Neutrophil (primary cell): ENCODE data around the gene TST.

ENCODE experiments used
- H3K27ac ChIP-seq: fragments of 200-600 bp; sonication (generic); 2 replicates; pipeline ENCODE4 v1.5.1; 2016; ENCODE audit warnings: mild to moderate bottlenecking, moderate library complexity
- H3K27me3 ChIP-seq: fragments of 200-600 bp; sonication (generic); 2 replicates; pipeline ENCODE4 v1.6.0; 2016; ENCODE audit warnings: mild to moderate bottlenecking
- H3K36me3 ChIP-seq: fragments of 200-600 bp; sonication (generic); 2 replicates; pipeline ENCODE4 v1.5.1; 2017
- H3K4me1 ChIP-seq, 2 experiments: fragments of 200-600 bp in 1 of 2; sonication (generic) in 1 of 2; 1 replicate in 1 of 2; 2 replicates in 1 of 2; pipeline versions ENCODE4 v1.5.1 to v1.6.1; 2013 to 2016; ENCODE audit warnings: low read depth in 1 of 2, low read length in 1 of 2, mild to moderate bottlenecking in 1 of 2, moderate library complexity in 1 of 2; ENCODE audit not compliant: control insufficient read depth in 1 of 2, insufficient read depth in 1 of 2
- H3K4me3 ChIP-seq, 2 experiments: fragments of 200-600 bp in 1 of 2; sonication (generic) in 1 of 2; 1 replicate in 1 of 2; 2 replicates in 1 of 2; pipeline ENCODE4 v1.5.1; 2013 to 2016; ENCODE audit warnings: low read depth in 1 of 2, low read length in 1 of 2, mild to moderate bottlenecking in 1 of 2, moderate library complexity in 1 of 2
- H3K9me3 ChIP-seq: fragments of 200-600 bp; sonication (generic); 2 replicates; pipeline ENCODE4 v1.5.1; 2016
- CTCF ChIP-seq: fragments of 200-600 bp; sonication (generic); IDR thresholded peaks from 2 replicates; pipeline ENCODE4 v1.5.1; 2016; ENCODE audit warnings: antibody characterized with exemption

TST gene

GRCh38 chr22:37008365-37008764, 10.9 kb downstream of the TST start:
- Histone ChIP-seq H3K27me3 (peaks cover 62% of the 10 kb centered on the region), H3K27ac (no peak overlapping the region), H3K4me3 (no peak overlapping the region), H3K4me1 (peaks cover 0 to 2% of the 10 kb centered on the region in 2 experiments), H3K36me3 (peaks cover 5% of the 10 kb centered on the region), H3K9me3 (no peaks in the 10 kb centered on the region)
- no peak for TF ChIP-seq CTCF

GRCh38 chr22:37007651-37008050, 11.6 kb downstream of the TST start:
- Histone ChIP-seq H3K4me3 (no peak overlapping the region), H3K27ac (no peak overlapping the region), H3K9me3 (no peaks in the 10 kb centered on the region), H3K27me3 (peaks cover 69% of the 10 kb centered on the region), H3K4me1 (no peaks in the 10 kb centered on the region), H3K36me3 (peaks cover 5% of the 10 kb centered on the region)
- TF ChIP-seq CTCF, result no peak

GRCh38 chr22:37002633-37003032, 16.6 kb downstream of the TST start:
- Histone ChIP-seq H3K27ac (no peak overlapping the region), H3K4me1 (no peaks in the 10 kb centered on the region), H3K9me3 (no peaks in the 10 kb centered on the region), H3K27me3 (peaks cover 57% of the 10 kb centered on the region), H3K4me3 (no peak overlapping the region), H3K36me3 (no peaks in the 10 kb centered on the region)
- TF ChIP-seq CTCF, result no peak

- no peaks in the 10 kb centered on the region for H3K36me3 ChIP-seq
- no peak overlapping the region for H3K4me3 ChIP-seq
- no peak for TF ChIP-seq CTCF
- no peaks in the 10 kb centered on the region for H3K4me1 ChIP-seq
- peaks cover 53% of the 10 kb centered on the region for H3K27me3 ChIP-seq
- no peak overlapping the region for H3K27ac ChIP-seq
- no peaks in the 10 kb centered on the region for H3K9me3 ChIP-seq
These were observed 17.4 kb downstream of the TST start for GRCh38 chr22:37001826-37002225.

DNA sequence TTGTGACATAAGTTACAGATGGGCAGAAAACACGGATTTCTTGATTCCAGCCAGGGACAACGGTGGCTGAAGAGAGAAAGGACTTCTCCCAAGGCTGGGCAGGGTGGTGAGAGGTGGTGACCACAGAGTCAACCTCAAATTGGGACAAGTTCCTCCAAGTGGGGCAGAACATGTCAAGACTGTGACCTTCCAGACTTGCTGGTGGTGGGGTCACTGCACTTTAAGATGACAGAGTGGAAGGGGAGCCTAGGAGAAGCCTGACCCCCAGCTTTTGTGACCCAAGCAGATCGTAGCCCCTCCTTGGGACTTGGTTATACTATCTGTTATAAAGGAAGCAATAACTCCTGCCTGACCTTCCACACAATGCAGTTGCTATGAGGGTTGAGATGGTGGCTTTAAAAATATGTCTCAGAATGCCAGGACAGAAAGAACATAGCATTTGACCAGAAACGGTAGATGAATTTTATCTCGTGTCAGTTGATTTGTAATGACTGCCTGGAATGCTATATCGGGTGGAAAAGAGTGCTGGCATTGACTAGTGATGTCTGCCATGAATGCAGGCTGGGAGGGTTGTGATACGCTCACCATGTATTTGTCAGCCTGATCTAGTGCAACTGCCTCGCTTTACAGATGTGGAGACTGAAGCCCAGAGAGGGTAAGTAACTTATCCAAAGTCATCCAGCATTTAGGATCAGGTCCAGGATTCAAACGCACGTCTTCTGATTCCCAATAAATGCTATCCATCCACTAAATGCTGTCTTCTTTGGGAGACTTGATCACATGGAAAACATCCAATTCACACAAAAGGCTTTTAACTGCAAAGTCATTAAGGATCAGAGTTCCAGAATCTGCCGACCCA, 18.3 kb downstream of the TST start:
- no peak for TF ChIP-seq CTCF
- Histone ChIP-seq H3K4me1 (no peaks in the 10 kb centered on the region), H3K27me3 (peaks cover 48% of the 10 kb centered on the region), H3K9me3 (no peaks in the 10 kb centered on the region), H3K36me3 (no peaks in the 10 kb centered on the region), H3K27ac (no peak overlapping the region), H3K4me3 (no peak overlapping the region)
